HG02642 (cell line): Measurements from ENCODE around the gene EHD1.

Experiments used
- ATAC-seq: cut with Tn5 transposase; IDR thresholded peaks from one replicate; pipeline ENCODE4 v1.9.1; 2021; ENCODE audit warnings: mild to moderate bottlenecking; ENCODE audit not compliant: unreplicated experiment, poor library complexity

Gene EHD1

GRCh38 chr11:64891880-64892279 is 13.5 kb upstream of the EHD1 start:
- ATAC-seq = no peak

GRCh38 chr11:64891215-64891848 is 12.9 kb upstream of the EHD1 start:
- no peak for ATAC-seq

DNA sequence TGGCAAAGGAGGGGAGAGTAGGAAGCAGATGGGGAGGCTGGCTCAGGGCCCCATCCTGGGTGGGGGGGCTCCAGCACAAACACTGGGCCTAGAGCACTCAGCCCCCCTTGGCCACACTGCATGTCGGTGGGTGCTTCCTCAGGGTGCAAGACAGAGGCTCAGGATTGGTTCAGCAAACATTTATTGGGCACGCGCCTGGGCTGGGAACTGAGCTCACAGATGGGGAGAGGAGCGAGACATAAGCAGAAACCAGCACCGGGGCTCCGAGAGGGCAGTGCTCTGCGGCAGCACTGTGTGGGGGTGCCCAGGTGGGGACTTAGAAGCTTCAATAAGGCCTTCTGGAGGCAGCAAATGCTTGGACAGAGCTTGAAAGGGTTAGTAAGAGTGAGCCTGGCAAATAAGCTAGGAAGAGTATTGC is 12.1 kb upstream of the EHD1 start:
- ATAC-seq = no peak

- no peak for ATAC-seq
Observed at GRCh38 chr11:64888729-64889511, 10.5 kb upstream of the EHD1 start.

DNA sequence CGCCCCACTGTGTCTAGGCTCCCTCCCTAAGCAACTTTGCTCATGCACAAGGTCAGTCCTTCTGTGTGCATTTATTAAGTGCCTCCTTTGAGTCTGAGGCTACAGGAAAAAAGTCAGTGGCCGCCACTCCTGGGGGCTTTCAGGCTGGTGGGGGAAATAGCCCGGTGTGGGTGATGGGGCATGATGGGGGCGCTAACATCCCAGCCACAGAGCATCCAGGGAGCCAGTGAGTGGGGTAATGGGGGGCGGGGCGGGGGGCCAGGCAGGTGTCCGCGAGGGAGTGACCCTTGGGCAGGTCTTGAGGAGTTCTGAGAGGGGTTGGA is 9.9 kb upstream of the EHD1 start:
- ATAC-seq = no peak

GRCh38 chr11:64887757-64888405 is 9.5 kb upstream of the EHD1 start:
- ATAC-seq = peak; percentile 76

GRCh38 chr11:64887234-64887756 is 8.9 kb upstream of the EHD1 start:
- no peak for ATAC-seq

DNA sequence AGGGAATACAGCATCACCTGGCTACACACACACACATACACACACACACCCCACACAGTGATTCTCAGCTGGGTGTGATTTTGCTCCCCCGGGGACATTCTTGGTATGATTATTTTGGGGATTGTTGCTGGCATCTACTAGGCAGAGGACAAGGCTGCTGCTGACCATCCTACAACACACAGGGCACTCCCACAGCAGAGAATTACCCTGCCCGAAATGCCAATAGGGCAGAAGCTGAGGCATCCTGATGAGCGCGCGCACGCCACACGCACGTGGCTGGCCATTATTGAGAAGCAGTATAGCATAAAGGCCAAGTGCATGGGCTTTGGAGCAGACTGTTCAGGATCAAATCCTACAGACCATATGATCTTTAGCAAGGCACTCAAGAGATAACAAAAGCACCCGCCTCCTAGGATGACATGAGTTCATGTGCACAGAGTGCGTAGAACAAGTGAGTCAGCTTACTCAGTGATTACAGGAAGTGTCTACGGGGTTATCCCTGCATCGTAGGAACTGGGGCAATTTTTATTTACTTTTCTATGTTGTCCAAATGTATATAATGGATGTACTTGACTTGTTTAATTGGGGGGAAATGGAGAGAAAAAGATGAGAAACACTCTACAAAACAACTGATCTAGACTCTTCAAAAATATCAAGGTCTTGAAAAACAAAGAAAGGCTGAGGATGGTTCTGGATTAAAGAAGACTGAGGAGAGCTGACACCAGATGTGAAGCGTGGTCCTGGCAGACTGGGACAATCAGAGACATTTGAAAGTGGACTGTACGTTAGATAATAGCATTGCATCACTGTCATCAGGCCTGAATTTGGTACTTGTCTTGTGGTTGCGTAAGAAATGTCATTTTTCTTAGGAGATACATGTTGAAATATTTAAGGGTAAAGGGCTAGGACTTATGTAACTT is 7.2 kb upstream of the EHD1 start:
- no peak for ATAC-seq

DNA sequence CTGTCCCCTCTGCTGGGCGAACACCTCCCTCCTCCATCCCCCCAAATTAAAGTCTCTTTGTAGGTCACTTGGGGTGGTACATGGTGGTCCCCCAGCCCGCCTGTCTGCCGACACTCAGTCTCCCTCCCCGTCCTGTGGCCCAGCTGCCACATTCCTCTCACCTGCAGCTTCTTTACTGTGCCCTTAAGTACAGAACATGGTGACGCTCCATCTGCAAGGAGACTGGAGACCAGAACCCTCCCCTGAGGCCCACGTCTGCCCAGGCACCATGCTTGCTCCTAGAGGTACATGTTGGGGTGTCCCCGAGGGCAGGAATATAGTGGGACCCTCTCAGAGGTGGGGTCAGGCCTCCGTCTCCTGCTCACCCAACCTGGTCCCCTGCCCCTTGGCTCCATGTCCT is 5.6 kb upstream of the EHD1 start:
- no peak for ATAC-seq

DNA sequence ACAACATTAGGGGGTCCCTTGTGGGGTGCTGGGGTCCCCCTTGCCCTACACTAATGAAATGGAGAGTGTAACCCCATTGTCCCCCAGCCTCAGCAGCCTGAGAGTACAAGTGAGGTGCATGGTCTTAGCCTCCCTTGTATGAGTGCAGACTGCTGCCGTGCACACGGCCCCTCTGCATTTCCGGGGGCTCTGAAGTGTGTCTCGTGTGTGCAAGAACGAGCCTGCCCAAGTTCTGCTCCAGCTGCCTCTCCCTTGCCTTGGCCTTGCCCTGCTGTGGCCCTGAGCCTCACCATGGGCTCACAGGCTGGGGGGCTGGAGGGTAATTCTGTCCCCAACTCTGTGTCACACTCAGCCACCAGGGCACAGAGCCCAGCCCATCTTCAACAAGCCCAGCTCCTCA is 5.2 kb upstream of the EHD1 start:
- no peak for ATAC-seq

DNA sequence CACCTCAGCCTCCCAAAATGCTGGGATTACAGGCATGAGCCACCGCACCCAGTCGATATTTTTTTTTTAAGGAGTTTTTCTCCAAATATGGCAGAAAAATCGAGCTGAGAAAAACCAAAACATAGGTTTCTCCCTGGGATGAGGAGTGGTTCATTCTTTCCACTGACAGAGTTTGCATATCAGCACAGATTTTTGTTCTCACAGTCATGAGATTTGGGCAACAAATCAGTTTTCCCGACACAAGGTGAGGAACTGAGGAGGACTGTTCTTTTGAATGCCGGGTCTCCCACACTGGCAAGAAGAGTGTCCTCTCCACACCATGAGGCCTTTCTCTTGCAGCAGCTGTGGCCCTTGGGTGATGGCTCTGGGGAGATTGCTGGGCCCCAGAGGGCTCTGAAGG is 3.8 kb upstream of the EHD1 start:
- ATAC-seq = no peak

GRCh38 chr11:64881476-64881875 is 3.1 kb upstream of the EHD1 start:
- ATAC-seq = no peak

- no peak for ATAC-seq
Observed at GRCh38 chr11:64880240-64881001, 2.0 kb upstream of the EHD1 start.

GRCh38 chr11:64879244-64879900 is 951 bp upstream of the EHD1 start:
- ATAC-seq = no peak

- no peak for ATAC-seq
Observed at GRCh38 chr11:64878223-64878493, 263 bp downstream of the EHD1 start.

DNA sequence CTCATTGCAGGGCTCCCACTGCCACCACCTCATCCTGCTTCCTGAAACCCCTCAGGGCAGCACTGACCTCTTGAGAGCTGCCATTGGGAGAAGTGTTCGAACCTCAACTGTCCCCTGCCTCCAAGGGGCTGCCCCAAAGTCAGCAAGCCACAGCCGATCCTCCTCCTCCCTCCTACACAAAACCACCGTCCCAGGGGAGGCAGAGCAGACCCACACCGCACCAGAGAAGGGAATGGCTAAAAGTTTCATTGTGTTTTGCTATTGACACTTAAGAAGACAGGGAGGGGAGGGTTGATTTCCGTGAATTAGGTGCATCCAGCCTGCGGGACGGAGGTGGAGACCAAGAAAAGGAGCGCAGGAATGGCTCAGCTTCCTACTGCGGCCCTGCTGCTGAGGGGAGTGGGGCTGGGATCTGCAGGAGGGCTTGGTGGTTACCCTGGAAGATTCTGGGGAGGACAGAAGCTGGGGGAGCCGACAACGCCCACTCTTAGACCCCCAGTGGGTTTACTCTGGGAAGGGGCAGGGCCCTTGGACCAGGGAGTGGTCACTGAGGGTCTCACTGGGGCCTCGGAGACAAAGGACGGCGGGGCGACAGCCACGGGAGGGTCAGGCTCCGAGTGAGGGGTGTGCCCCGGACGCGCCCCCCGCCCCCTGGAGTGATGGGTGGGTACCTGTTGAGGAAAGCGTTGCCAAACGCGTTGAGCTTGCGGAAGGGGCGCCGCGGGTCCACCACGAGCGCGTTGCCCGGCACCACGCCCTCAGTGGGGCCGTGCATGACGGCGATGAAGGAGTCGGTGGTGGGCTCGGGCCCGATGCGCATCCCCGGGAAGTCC is 815 bp downstream of the EHD1 start:
- ATAC-seq = peak; percentile 9

- ATAC-seq = no peak
Observed at GRCh38 chr11:64876835-64877341, 1.5 kb downstream of the EHD1 start.

GRCh38 chr11:64876229-64876750 is 2.1 kb downstream of the EHD1 start:
- no peak for ATAC-seq
